ENCODE measurements around the gene RAC3. TPM values are rescaled to one million over a fixed set of nuclear protein-coding genes. Genes with fewer than 3 reads are reported as not detected.

Gene RAC3
- total RNA-seq, 1 experiment from 2014 or later, result 120 TPM

DNA sequence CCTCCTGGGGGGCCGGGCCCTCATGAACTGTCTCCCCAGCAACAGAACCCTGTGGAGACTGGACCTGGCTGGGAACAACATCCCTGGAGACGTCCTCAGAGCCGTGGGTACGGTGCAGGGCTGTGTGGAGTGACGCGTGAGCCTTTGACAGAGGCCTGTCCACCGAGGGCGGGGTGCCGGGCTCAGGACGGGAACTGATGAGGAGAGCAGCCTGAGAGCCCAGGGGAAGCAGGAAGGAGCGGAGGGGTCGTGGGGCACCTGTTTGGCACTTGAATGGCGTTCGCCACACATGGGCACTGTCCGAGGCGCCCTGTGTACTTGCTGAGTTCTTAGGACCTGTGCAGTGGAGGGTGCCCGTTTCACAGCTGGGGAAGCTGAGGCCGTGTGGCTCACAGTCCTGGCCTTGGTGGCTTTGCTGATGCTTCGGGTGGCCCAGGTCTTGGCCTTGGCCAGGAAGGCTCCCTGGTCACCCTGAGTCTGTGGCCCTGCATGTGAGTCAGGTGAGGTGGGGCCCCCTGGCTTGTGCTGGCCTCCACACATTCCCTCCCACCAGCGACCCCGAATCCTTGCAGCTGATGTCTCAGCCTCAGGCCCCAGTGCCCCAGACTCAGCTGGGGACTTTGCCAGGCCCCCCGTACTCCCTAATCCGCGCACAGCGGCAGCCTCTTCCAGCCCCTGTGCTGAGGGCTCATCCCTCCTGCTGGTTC is 5.9 kb upstream of the RAC3 start:
- Histone ChIP-seq H2AFZ (ENCODE audit: low read depth, low read length, poor library complexity, severe bottlenecking) (no peak overlapping the region), H3K9ac (ENCODE audit: low read length) (no peak overlapping the region), H3K4me2 (ENCODE audit: low read length) (no peak overlapping the region), H3K36me3 (ENCODE audit: control insufficient read depth in 1 of 2, insufficient read depth in 2 of 2, low read length in 2 of 2) (no peaks in the 10 kb centered on the region; a peak in 1 of 4 replicates), H3K9me2 (ENCODE audit: insufficient read depth) (no peaks in the 10 kb centered on the region), H3K9me3 (ENCODE audit: control insufficient read depth in 1 of 2, insufficient read depth in 1 of 2, low read depth in 1 of 2, low read length in 2 of 2) (no peaks in the 10 kb centered on the region), H3K4me3 (replicated peaks in 1 of 2; ENCODE audit: low read depth in 1 of 2, low read length in 2 of 2) (no peak overlapping the region), H3K27me3 (ENCODE audit: insufficient read depth, low read length) (no peaks in the 10 kb centered on the region), H4K20me1 (ENCODE audit: insufficient read depth) (peaks cover 4% of the 10 kb centered on the region; the same call in 1 of the 2 replicates), H3K4me1 (ENCODE audit: control insufficient read depth in 1 of 2, insufficient read depth in 2 of 2, low read length in 2 of 2) (peaks cover 11 to 33% of the 10 kb centered on the region in 2 experiments), H3K79me2 (ENCODE audit: insufficient read depth, low read length) (peaks cover 34% of the 10 kb centered on the region), H3K27ac (ENCODE audit: low read depth, low read length) (no peak overlapping the region; the same call in 1 of the 2 replicates)
- BruUV-seq (replicated peaks), result no TSS peak
- POLR2A ChIA-PET, result no interaction called here
- intact Hi-C loops (cut with micrococcal nuclease), result no loop called here
- no peak for TF ChIP-seq POLR2A (IDR thresholded peaks at IDR 0.05; ENCODE audit: borderline replicate concordance, extremely low read depth, insufficient read depth, insufficient read length)
- no peak for TF ChIP-seq CEBPB (IDR thresholded peaks at IDR 0.05; ENCODE audit: low read depth)
- TF ChIP-seq CTCF (IDR thresholded peaks at IDR 0.05 in 2 of 3, conservative IDR thresholded peaks at IDR 0.05 in 1 of 3; ENCODE audit: borderline replicate concordance in 1 of 3, insufficient read depth in 1 of 3, low read depth in 2 of 3, low read length in 2 of 3), result no peak
- TF ChIP-seq REST (IDR thresholded peaks at IDR 0.05; ENCODE audit: low read depth), result no peak
- TF ChIP-seq JUND (IDR thresholded peaks at IDR 0.05), result no peak
- no peak for TF ChIP-seq ZNF274 (IDR thresholded peaks at IDR 0.05; ENCODE audit: low read depth, low read length)
- no peak for TF ChIP-seq MAX (IDR thresholded peaks at IDR 0.05)
- TF ChIP-seq, protein P1, sequence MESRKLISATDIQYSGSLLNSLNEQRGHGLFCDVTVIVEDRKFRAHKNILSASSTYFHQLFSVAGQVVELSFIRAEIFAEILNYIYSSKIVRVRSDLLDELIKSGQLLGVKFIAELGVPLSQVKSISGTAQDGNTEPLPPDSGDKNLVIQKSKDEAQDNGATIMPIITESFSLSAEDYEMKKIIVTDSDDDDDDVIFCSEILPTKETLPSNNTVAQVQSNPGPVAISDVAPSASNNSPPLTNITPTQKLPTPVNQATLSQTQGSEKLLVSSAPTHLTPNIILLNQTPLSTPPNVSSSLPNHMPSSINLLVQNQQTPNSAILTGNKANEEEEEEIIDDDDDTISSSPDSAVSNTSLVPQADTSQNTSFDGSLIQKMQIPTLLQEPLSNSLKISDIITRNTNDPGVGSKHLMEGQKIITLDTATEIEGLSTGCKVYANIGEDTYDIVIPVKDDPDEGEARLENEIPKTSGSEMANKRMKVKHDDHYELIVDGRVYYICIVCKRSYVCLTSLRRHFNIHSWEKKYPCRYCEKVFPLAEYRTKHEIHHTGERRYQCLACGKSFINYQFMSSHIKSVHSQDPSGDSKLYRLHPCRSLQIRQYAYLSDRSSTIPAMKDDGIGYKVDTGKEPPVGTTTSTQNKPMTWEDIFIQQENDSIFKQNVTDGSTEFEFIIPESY (IDR thresholded peaks at IDR 0.05; ENCODE audit: extremely low read depth, insufficient replicate concordance, low read length), result no peak
- no peak for TF ChIP-seq SP1 (IDR thresholded peaks at IDR 0.05; ENCODE audit: low read depth)
- TF ChIP-seq TCF7L2 (IDR thresholded peaks at IDR 0.05; ENCODE audit: borderline replicate concordance, extremely low read depth, insufficient read depth, insufficient read length), result no peak
- TF ChIP-seq FOSL1 (IDR thresholded peaks at IDR 0.05; ENCODE audit: low read depth), result no peak
- no peak for TF ChIP-seq YY1 (IDR thresholded peaks at IDR 0.05; ENCODE audit: extremely low read depth, insufficient replicate concordance, low read depth, low read length)
- no peak for TF ChIP-seq EZH2phosphoT487 (IDR thresholded peaks at IDR 0.05; ENCODE audit: borderline replicate concordance)
- CTCF ChIA-PET, result no interaction called here
- DNase-seq (ENCODE audit: low read depth, low spot score), result no peak
- RAD21 ChIA-PET (ENCODE audit: low non-redundant PET in 1 of 2, low total read pairs in 2 of 2, uncharacterized antibody in 2 of 2, unreplicated experiment in 2 of 2), result no interaction called here
- ATAC-seq, result no peak
